Fibroblast of lung (primary cell): ENCODE results near the gene SLCO4C1.

Experiments used
- CTCF ChIP-seq, 2 donors: IDR thresholded peaks in 1 of 2; conservative IDR thresholded peaks in 1 of 2; 1 replicate in 1 of 2; 2 replicates in 1 of 2; pipeline ENCODE4 v1.5.1; 2011 to 2012; ENCODE audit warnings: low read length in 2 of 2, control low read depth in 1 of 2, inconsistent platforms in 1 of 2, low read depth in 1 of 2, mild to moderate bottlenecking in 1 of 2
- EZH2 ChIP-seq: IDR thresholded peaks from 2 replicates; pipeline ENCODE4 v1.5.1; 2012; ENCODE audit warnings: low read length, control low read depth, mild to moderate bottlenecking; ENCODE audit errors: missing control alignments

- TF ChIP-seq CTCF (conservative IDR thresholded peaks at IDR 0.05 in 1 of 2, IDR thresholded peaks at IDR 0.05 in 1 of 2; ENCODE audit: low read depth in 1 of 2, low read length in 2 of 2) (no peak), EZH2 (no peak)
These were observed 1.1 kb downstream of the SLCO4C1 start for GRCh38 chr5:102294886-102295395.
